Heart right ventricle (tissue), 16 donors: ENCODE results near the gene SIGLECL1. TPM values are rescaled to one million over a fixed set of nuclear protein-coding genes. Genes with fewer than 3 reads are reported as not detected.

Experiments used
- ATAC-seq, 8 donors: fragments of 200-7000 bp; cut with Tn5 transposase; one replicate each; pipeline ENCODE4 v1.9.1; 2020; ENCODE audit warnings: mild to moderate bottlenecking in 8 of 8, moderate library complexity in 8 of 8, moderate number of reproducible peaks in 1 of 8
- DNase-seq, 2 donors: peaks; one replicate each; pipeline ENCODE4 v3.0.0-alpha.2; 2020
- H3K27ac ChIP-seq, 10 donors: fragments of 200-600 bp; sonication (generic) in 2 of 10; one replicate each; pipeline versions ENCODE4 v1.5.0 to v1.8.0; 2020 to 2022; ENCODE audit warnings: mild to moderate bottlenecking in 3 of 10
- H3K27me3 ChIP-seq, 7 donors: fragments of 200-600 bp; one replicate each; pipeline ENCODE4 v1.8.0; 2021 to 2022; ENCODE audit warnings: mild to moderate bottlenecking in 2 of 7
- H3K36me3 ChIP-seq, 9 donors: fragments of 200-600 bp; sonication (generic) in 1 of 9; one replicate each; pipeline versions ENCODE4 v1.5.0 to v1.8.0; 2020 to 2022; ENCODE audit warnings: mild to moderate bottlenecking in 2 of 9
- H3K4me1 ChIP-seq, 9 donors: fragments of 200-600 bp; sonication (generic) in 1 of 9; one replicate each; pipeline versions ENCODE4 v1.5.0 to v1.8.0; 2020 to 2022; ENCODE audit warnings: mild to moderate bottlenecking in 4 of 9
- H3K4me3 ChIP-seq, 10 donors: fragments of 200-600 bp; sonication (generic) in 2 of 10; one replicate each; pipeline versions ENCODE4 v1.5.0 to v1.8.0; 2020 to 2022; ENCODE audit warnings: mild to moderate bottlenecking in 7 of 10, moderate library complexity in 2 of 10
- H3K9me3 ChIP-seq, 11 donors: fragments of 200-600 bp in 10 of 11; sonication (generic) in 2 of 11; one replicate each; pipeline versions ENCODE4 v1.5.0 to v1.8.0; 2013 to 2022; ENCODE audit warnings: mild to moderate bottlenecking in 2 of 11, control low read depth in 1 of 11, moderate library complexity in 1 of 11
- WGBS, 2 donors: extraction: QIAGEN DNeasy Blood & Tissue Kit; methylation state at CpG; one replicate each; pipeline ENCODE4 v1.1.7; 2013; ENCODE audit warnings: inconsistent platforms in 1 of 2; 5-methylcytosine and 5-hydroxymethylcytosine counted together
- intact Hi-C, 10 donors: fragments of 100-400 bp; cut with DNase I; formaldehyde crosslinking; loops; one replicate each; pipeline versions ENCODE4 v1.11.1 to v1.14.2; 2022
- polyA plus RNA-seq, 2 donors: library from polyadenylated mRNA; stranded (reverse); fragments of 200-250 nt; gene quantifications; one replicate each; pipeline ENCODE4 v1.2.3, GENCODE V29; 2013
- total RNA-seq, 10 donors: library from RNA; stranded (reverse); fragmentation: NEBNext Ultra II Directional in 3 of 10; extraction: Animal tissue kit (Norgen Biotek cat#: 25700) in 3 of 10; gene quantifications; one replicate each; pipeline versions ENCODE4 v1.2.1 to v1.2.4, GENCODE V29; 2021 to 2023
- TF ChIP-seq, protein P1 (sequence below), 9 donors: fragments of 200-600 bp; sonication (generic) in 2 of 9; IDR thresholded peaks; one replicate each; pipeline versions ENCODE4 v1.5.0 to v1.8.0; 2021 to 2022; ENCODE audit warnings: antibody characterized with exemption in 9 of 9, mild to moderate bottlenecking in 5 of 9, moderate library complexity in 1 of 9
- donor health status: Arrhythmogenic right ventricular cardiomyopathy.
- donor health status: ischemic (EF 13 %, LVEDD 7.1; RV severe dilation, severe dysfunction).
- donor health status: healthy with polysubstance abuse.
- donor health status: DM: no; HTN: yes; CAD: no.
- donor health status: DM: no; HTN: no; CAD: no.
- donor health status: ischemic (EF 25% LVEDD 6.9; RV normal size, moderate dysfunction).
- donor health status: ischemic (EF 25% LVEDD 5.7; RV mildly dilated, moderate dysfunction).
- donor health status: healthy.
- donor health status: DM: yes; HTN: yes; CAD: no.
- donor health status: Ischemic cardiomyopathy.
- donor health status: ischemic (EF 35%, LVEDD 5.7; RV mildly dilated, moderate dysfunction).
- donor health status: nonischemic (EF 11% LVEDD 7.7; RV severe dilation, severe dysfunction).
- donor health status: DM: yes; HTN: yes; CAD: no.
- donor health status: PGD.
- donor health status: ischemic (EF 29% LVEDD 5.4; RV normal size, mild dysfunction).
- donor health status: nonischemic (EF 23%, LVEDD 6.1; RV moderate dilation, normal function).

SIGLECL1 gene
- total and polyA plus RNA-seq, 12 donors: not detected

DNA sequence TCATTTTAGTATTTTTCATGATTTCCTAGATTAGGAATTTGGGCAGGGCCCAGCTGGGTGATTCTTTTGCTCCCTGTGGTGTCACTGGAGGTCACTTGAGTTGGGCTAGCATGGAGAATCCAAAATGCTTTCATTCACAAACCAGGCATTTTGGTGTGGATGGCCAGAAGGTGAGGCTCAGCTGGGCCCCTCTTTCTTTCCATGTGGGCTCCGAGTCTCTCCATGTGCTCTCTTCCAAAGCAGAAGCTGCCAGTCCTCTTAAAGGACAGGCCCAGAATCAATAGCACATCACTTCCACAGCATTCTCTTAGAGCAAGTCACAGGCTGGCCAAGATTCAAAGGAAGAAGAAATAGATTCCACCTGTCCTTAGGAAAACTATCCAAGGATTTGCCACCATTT lies 38.8 kb downstream of the SIGLECL1 start:
- DNase-seq (no peak), ATAC-seq (no peak)
- whole genome bisulfite sequencing, 2 donors: 71 to 94% methylated on average over 1 of the region's 1 CpG
- TF ChIP-seq, protein P1, sequence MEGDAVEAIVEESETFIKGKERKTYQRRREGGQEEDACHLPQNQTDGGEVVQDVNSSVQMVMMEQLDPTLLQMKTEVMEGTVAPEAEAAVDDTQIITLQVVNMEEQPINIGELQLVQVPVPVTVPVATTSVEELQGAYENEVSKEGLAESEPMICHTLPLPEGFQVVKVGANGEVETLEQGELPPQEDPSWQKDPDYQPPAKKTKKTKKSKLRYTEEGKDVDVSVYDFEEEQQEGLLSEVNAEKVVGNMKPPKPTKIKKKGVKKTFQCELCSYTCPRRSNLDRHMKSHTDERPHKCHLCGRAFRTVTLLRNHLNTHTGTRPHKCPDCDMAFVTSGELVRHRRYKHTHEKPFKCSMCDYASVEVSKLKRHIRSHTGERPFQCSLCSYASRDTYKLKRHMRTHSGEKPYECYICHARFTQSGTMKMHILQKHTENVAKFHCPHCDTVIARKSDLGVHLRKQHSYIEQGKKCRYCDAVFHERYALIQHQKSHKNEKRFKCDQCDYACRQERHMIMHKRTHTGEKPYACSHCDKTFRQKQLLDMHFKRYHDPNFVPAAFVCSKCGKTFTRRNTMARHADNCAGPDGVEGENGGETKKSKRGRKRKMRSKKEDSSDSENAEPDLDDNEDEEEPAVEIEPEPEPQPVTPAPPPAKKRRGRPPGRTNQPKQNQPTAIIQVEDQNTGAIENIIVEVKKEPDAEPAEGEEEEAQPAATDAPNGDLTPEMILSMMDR (IDR thresholded peaks at IDR 0.05): no peak
- Histone ChIP-seq H3K36me3 (no peaks in the 10 kb centered on the region), H3K4me3 (no peak overlapping the region), H3K9me3 (no peaks in the 10 kb centered on the region), H3K27me3 (peaks cover 0 to 44% (median 24%) of the 10 kb centered on the region in 7 donors), H3K27ac (no peak overlapping the region), H3K4me1 (no peaks in the 10 kb centered on the region)
- intact Hi-C loops: no loop called here

DNA sequence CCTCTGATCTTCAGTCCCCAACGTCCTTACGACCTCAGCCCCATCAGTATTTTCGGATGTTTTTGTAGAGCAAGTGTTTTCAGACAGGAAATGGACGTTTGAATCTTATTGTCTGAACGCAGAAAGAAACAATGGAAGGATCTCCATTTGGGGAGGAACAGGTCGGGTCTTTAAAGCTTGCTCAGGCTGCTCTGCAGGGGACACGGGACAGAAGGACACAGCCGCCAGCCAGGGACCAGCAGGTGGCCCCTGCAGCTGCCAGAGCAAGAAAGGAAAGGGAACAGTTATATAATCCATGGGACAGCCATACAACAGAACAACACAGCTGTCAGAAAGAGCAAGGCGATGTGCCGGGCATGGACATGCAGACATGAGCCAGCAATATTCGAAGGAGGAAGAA lies 42.1 kb downstream of the SIGLECL1 start:
- intact Hi-C loops: no loop called here
- Histone ChIP-seq H3K36me3 (no peaks in the 10 kb centered on the region), H3K27ac (no peak overlapping the region), H3K27me3 (peaks cover 0 to 60% (median 32%) of the 10 kb centered on the region in 7 donors), H3K4me1 (no peaks in the 10 kb centered on the region), H3K9me3 (no peaks in the 10 kb centered on the region), H3K4me3 (no peak overlapping the region)
- peak in 1 of 2 donors; percentile 18 for DNase-seq
- WGBS, 2 donors: 25 to 26% methylated on average over 11 of the region's 11 CpGs
- TF ChIP-seq, protein P1 (IDR thresholded peaks at IDR 0.05): peak in 1 of 9 donors; percentile 28
- ATAC-seq: peak in 6 of 8 donors; percentile 50 to 92 (median 58)

DNA sequence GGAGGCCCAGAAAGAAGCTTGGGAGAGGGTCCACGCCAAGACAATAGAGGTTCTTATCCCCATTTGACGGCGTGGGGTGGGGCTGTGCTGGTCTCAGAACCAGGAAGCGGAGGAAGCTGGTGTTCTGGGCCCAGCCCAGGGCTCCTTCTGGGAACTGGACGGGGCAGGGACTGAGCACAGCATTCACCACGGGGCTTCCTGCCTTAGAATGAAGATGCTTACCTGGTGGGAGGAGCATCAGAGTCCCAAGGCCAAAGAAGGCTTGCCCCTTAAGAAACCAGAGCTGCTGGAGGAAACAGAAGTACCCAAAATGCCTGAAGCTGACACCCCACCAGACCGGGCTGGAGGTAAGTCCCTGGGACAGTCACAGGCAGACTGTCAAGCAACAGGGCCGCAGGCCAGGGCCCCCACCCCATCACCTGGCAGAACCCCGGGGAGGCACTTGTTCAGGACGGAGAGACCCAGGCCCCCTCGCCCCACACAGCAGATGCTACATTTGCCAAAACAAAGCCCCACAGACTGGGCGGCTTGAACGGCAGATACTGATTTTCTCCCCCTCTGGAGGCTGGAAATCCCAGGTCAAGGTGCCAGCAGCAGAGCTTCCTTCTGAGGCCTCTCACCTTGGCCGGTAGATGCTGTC lies 42.8 kb downstream of the SIGLECL1 start:
- H3K9me3 ChIP-seq: no peaks in the 10 kb centered on the region
- peaks cover 0 to 54% (median 31%) of the 10 kb centered on the region in 7 donors for H3K27me3 ChIP-seq
- H3K4me1 ChIP-seq: no peaks in the 10 kb centered on the region
- intact Hi-C loops: no loop called here
- ATAC-seq: no peak
- 61% methylated on average over 14 of the region's 14 CpGs for WGBS, 2 donors
- DNase-seq: no peak
- H3K27ac ChIP-seq: no peak overlapping the region
- H3K4me3 ChIP-seq: no peak overlapping the region
- TF ChIP-seq, protein P1 (IDR thresholded peaks at IDR 0.05): no peak
- H3K36me3 ChIP-seq: no peaks in the 10 kb centered on the region

DNA sequence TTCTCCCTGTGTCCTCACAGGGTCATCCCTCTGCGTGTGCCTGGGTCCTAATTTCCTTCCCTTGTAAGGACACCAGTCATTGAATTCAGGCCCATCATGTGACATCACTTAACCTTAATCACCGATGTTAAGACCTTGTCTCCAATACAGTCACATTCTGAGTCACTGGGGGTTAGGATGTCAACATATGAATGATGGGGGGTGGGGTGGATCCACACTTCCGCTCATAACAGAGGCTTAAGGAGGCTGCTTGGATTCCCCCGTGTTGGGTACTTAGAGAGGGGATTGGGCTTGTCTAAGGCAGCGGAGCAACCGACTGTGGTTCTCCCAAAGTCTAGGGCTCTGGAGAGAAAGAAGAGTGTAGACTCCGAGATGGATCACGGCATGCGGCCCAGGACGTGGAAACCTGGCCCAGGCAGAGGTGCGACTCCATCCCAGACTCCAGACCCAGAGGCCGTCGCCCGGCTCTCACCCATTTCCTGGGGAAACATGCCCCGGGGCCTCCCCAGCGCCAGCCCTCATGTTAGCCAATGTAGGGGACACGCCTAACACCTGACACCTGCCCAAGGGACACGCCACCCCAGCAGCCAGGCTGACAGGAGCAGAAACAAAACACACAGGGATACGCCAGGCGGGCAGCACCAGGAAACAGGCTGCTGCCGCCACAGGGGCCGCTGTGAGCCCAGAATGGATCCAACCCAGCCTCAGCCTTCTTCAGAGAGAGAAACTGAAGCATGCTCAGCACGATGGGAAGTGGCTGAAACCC lies 43.5 kb downstream of the SIGLECL1 start:
- Histone ChIP-seq H3K9me3 (no peaks in the 10 kb centered on the region), H3K4me3 (no peak overlapping the region), H3K36me3 (no peaks in the 10 kb centered on the region), H3K27me3 (peaks cover 0 to 55% (median 33%) of the 10 kb centered on the region in 7 donors), H3K4me1 (no peaks in the 10 kb centered on the region), H3K27ac (no peak overlapping the region)
- TF ChIP-seq, protein P1 (IDR thresholded peaks at IDR 0.05): no peak
- WGBS, 2 donors: 67 to 72% methylated on average over 23 of the region's 23 CpGs
- intact Hi-C loops: no loop called here
- ATAC-seq (no peak), DNase-seq (no peak)
